Stomach smooth muscle (tissue), 2 donors: ENCODE data around the gene CSK.

ENCODE experiments used
- H3K27ac ChIP-seq: one replicate; pipeline ENCODE4 v1.7.0; 2013; ENCODE audit warnings: mild to moderate bottlenecking, low read length, inconsistent platforms
- H3K27me3 ChIP-seq, 2 donors: one replicate each; pipeline ENCODE4 v1.7.0; 2013; ENCODE audit warnings: low read length in 2 of 2; ENCODE audit not compliant: insufficient read depth in 2 of 2, control insufficient read depth in 1 of 2
- H3K36me3 ChIP-seq, 2 donors: one replicate each; pipeline ENCODE4 v1.7.0; 2013; ENCODE audit warnings: low read length in 2 of 2; ENCODE audit not compliant: control insufficient read depth in 2 of 2, insufficient read depth in 2 of 2
- H3K4me1 ChIP-seq: one replicate; pipeline ENCODE4 v1.7.0; 2013; ENCODE audit warnings: low read length; ENCODE audit not compliant: control insufficient read depth, insufficient read depth
- H3K4me3 ChIP-seq, 2 donors: one replicate each; pipeline ENCODE4 v1.7.0; 2013; ENCODE audit warnings: low read length in 2 of 2
- H3K9ac ChIP-seq, 2 donors: one replicate each; pipeline ENCODE4 v1.7.0; 2013; ENCODE audit warnings: low read length in 2 of 2, mild to moderate bottlenecking in 1 of 2
- H3K9me3 ChIP-seq, 2 donors: one replicate each; pipeline ENCODE4 v1.7.0; 2013; ENCODE audit warnings: low read length in 2 of 2; ENCODE audit not compliant: control insufficient read depth in 2 of 2
- donor health status: healthy.
- donor health status: Pancreatic carcinoma.

CSK gene

GRCh38 chr15:74817370-74817737, 35.5 kb downstream of the CSK start:
- H3K27ac ChIP-seq, result no peak overlapping the region
- H3K4me3 ChIP-seq, result no peak overlapping the region
- H3K36me3 ChIP-seq, result no peaks in the 10 kb centered on the region
- H3K27me3 ChIP-seq, result peaks cover 0 to 4% of the 10 kb centered on the region in 2 donors
- no peaks in the 10 kb centered on the region for H3K9me3 ChIP-seq
- peaks cover 13% of the 10 kb centered on the region for H3K4me1 ChIP-seq
- H3K9ac ChIP-seq, result no peak overlapping the region

DNA sequence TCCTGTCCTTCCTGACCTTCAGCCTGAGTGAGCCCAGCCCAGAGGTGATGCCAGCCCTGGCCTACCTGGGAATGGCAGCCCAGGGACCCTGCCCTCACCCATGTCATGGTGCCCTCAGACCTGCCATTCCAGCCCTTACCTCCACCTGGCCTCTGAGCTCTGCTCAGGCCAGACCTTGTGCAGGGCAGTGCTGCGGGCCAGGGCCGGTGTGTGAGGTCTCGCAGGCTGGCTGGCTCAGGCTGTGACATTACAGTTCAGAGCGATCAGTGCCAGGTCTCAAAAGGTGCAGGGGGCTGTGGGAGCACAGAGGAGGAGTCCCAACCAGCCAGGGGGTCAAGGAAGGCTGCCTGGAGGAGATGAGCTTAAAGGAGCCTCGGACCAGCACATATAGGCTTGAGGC, 38.2 kb downstream of the CSK start:
- Histone ChIP-seq H3K4me1 (peaks cover 8% of the 10 kb centered on the region), H3K4me3 (no peak overlapping the region), H3K27ac (no peak overlapping the region), H3K9ac (no peak overlapping the region), H3K27me3 (peaks cover 0 to 4% of the 10 kb centered on the region in 2 donors), H3K9me3 (no peaks in the 10 kb centered on the region), H3K36me3 (no peaks in the 10 kb centered on the region)

- Histone ChIP-seq H3K4me1 (peaks cover 4% of the 10 kb centered on the region), H3K36me3 (no peaks in the 10 kb centered on the region), H3K9me3 (no peaks in the 10 kb centered on the region), H3K4me3 (no peak overlapping the region), H3K9ac (no peak overlapping the region), H3K27ac (no peak overlapping the region), H3K27me3 (peaks cover 5 to 7% of the 10 kb centered on the region in 2 donors)
Measured at GRCh38 chr15:74821091-74821789, 39.4 kb downstream of the CSK start.

DNA sequence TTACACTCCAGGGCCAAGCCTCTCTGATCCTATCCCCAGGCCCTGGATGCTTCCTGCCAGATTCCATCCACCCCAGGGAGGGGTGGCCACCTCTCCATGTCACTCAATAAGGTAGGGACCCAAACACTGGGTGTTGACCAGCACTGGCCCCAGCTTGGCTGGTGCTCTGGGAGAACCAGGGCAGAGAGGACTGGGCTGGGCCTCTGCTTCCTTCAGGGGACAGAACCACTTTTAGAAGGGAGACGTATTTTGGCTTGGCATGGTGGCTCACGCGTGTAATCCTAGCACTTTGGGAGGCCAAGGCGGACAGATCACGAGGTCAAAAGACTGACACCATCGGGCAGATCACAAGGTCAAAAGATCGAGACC, 39.9 kb downstream of the CSK start:
- H3K9me3 ChIP-seq, result no peaks in the 10 kb centered on the region
- H3K27me3 ChIP-seq, result peaks cover 9 to 10% of the 10 kb centered on the region in 2 donors
- H3K4me3 ChIP-seq, result no peak overlapping the region
- H3K9ac ChIP-seq, result no peak overlapping the region
- peaks cover 4% of the 10 kb centered on the region for H3K4me1 ChIP-seq
- H3K27ac ChIP-seq, result no peak overlapping the region
- no peaks in the 10 kb centered on the region for H3K36me3 ChIP-seq

DNA sequence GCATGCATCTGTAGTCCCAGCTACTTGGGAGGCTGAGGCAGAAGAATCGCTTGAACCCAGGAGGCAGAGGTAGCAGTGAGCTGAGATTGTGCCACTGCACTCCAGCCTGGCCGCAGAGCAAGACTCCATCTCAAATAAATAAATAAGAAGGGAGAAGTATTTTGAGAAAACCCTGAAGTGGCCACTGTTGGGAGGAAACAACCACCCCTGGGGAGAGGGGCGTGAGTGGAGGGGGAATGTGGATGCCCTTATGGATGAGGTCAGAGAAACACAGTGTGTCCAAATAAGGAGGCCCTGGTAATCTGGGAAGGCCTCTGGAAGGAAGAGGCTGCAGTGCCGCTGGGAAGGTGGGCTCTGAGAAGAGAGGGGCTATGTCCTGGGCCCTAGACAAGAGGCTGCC, 40.4 kb downstream of the CSK start:
- Histone ChIP-seq H3K36me3 (no peaks in the 10 kb centered on the region), H3K27ac (no peak overlapping the region), H3K27me3 (peaks cover 13 to 14% of the 10 kb centered on the region in 2 donors), H3K4me1 (peaks cover 3% of the 10 kb centered on the region), H3K4me3 (no peak overlapping the region), H3K9me3 (no peaks in the 10 kb centered on the region), H3K9ac (no peak overlapping the region)

GRCh38 chr15:74823324-74823723, 41.4 kb downstream of the CSK start:
- Histone ChIP-seq H3K4me1 (no peaks in the 10 kb centered on the region), H3K9ac (no peak overlapping the region), H3K27me3 (peaks cover 21 to 24% of the 10 kb centered on the region in 2 donors)

DNA sequence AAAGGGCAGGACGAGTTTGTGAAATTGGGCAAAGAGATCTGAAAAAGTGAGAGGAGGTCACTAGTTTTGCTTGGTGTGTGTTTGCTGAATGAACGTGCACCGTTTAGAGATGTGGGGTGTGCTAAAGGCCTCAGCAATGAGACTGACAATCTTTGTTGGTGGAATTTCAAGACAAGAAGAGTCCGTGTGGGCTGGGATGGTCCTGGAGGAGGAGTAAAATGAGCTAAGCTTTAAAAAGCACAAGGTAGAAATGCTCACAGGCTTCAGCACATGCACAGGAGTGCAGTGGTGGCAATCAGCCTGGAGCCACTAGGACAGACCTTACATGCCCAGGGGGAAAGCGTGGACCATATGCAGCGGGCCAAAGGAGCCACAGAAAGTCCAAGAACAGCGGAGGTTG, 43.1 kb downstream of the CSK start:
- no peak overlapping the region for H3K27ac ChIP-seq
- no peak overlapping the region for H3K4me3 ChIP-seq
- H3K36me3 ChIP-seq, result no peaks in the 10 kb centered on the region
- no peaks in the 10 kb centered on the region for H3K9me3 ChIP-seq
- H3K27me3 ChIP-seq, result peaks cover 18 to 25% of the 10 kb centered on the region in 2 donors
- H3K9ac ChIP-seq, result no peak overlapping the region
- H3K4me1 ChIP-seq, result no peaks in the 10 kb centered on the region

More at GRCh38 chr15:74823324-74823723, 41.4 kb downstream of the CSK start:
- Histone ChIP-seq H3K36me3 (no peaks in the 10 kb centered on the region), H3K27ac (no peak overlapping the region), H3K9me3 (no peaks in the 10 kb centered on the region), H3K4me3 (no peak overlapping the region)

DNA sequence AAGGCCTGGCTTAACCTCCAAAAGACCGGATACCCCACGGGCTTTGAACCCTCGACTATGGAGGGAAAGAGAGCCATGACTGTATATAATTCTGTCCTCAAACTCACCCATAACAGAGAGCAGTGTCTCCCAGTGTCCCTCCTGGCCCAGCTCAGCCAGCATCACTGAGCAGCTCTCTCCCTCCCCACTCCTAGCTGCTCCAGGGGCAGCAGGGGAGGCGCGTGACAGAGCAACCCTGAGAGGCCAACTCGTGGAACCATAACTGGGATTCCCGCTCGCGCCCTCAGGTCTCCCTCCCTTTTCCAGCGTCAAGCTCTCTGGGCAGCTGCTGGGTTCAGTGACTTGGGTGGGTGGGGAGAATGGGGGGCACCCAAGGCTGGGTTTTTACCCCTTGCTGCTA, 44.0 kb downstream of the CSK start:
- Histone ChIP-seq H3K36me3 (no peaks in the 10 kb centered on the region), H3K9ac (no peak overlapping the region), H3K27me3 (peaks cover 18 to 25% of the 10 kb centered on the region in 2 donors), H3K9me3 (no peaks in the 10 kb centered on the region), H3K4me1 (no peaks in the 10 kb centered on the region), H3K4me3 (no peak overlapping the region), H3K27ac (no peak overlapping the region)

- Histone ChIP-seq H3K9me3 (no peaks in the 10 kb centered on the region), H3K27ac (no peak within 1 kb of the TSS), H3K4me3 (no peak within 1 kb of the TSS), H3K4me1 (peaks cover 4% of the 10 kb centered on the region), H3K36me3 (no peaks in the 10 kb centered on the region), H3K27me3 (peaks cover 18 to 25% of the 10 kb centered on the region in 2 donors), H3K9ac (no peak within 1 kb of the TSS)
Measured at GRCh38 chr15:74826364-74826819, 44.5 kb downstream of the CSK start, which contains the start of gene CPLX3. Gene CPLX3, plus strand, starts transcription at chr15:74826627. Its CDS starts 77 bp downstream, at chr15:74826704.

DNA sequence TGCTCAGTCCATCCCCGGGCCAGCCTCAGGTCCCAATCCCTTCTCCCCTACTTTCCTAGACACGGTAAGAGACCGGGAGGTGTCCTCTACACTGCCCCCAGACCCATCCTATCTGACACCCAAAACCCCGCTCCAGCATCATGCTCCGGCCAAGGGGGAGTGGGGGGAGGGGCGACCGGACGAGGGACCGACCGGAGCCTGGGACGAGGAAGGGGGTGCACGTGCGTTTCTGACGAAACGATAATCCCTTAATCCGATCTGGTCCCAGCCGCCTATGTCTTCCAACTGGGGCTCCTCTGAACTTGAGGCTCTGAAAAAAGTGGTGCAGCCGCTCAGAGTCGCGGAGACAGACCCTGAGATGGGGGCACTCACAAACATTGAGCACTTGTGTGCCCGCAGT, 45.0 kb downstream of the CSK start:
- Histone ChIP-seq H3K4me1 (peaks cover 5% of the 10 kb centered on the region), H3K27me3 (peaks cover 18 to 25% of the 10 kb centered on the region in 2 donors), H3K9me3 (no peaks in the 10 kb centered on the region), H3K27ac (no peak overlapping the region), H3K4me3 (no peak overlapping the region), H3K9ac (no peak overlapping the region), H3K36me3 (no peaks in the 10 kb centered on the region)

- no peaks in the 10 kb centered on the region for H3K9me3 ChIP-seq
- H3K36me3 ChIP-seq, result no peaks in the 10 kb centered on the region
- H3K9ac ChIP-seq, result no peak overlapping the region
- peaks cover 18 to 25% of the 10 kb centered on the region in 2 donors for H3K27me3 ChIP-seq
- no peak overlapping the region for H3K4me3 ChIP-seq
- no peak overlapping the region for H3K27ac ChIP-seq
- H3K4me1 ChIP-seq, result peaks cover 5% of the 10 kb centered on the region
Measured at GRCh38 chr15:74827614-74828013, 45.7 kb downstream of the CSK start.
